K562 (cell line): ENCODE measurements around the gene CHST12. TPM values are rescaled to one million over a fixed set of nuclear protein-coding genes. Genes with fewer than 3 reads are reported as not detected.

Experiments
- CHD2 ChIP-seq: IDR thresholded peaks from 2 replicates; pipeline ENCODE4 v1.6.1; 2011; ENCODE audit warnings: low read depth, low read length
- PCBP1 ChIP-seq: fragments of 200-400 bp; formaldehyde crosslinking; IDR thresholded peaks from 2 replicates; pipeline ENCODE4 v1.6.1; 2018; ENCODE audit warnings: mild to moderate bottlenecking, low read depth, low read length; ENCODE audit not compliant: poor library complexity, severe bottlenecking
- RBBP5 ChIP-seq: fragments of 200-600 bp; sonication (generic); IDR thresholded peaks from 2 replicates; pipeline ENCODE4 v1.6.1; 2012; ENCODE audit warnings: borderline replicate concordance, mild to moderate bottlenecking, low read length, control low read depth, inconsistent platforms; ENCODE audit not compliant: insufficient read depth, poor library complexity, severe bottlenecking
- ZBTB40 ChIP-seq, 2 experiments: fragments of 450-650 bp in 1 of 2; sonication (generic) in 1 of 2; formaldehyde crosslinking in 1 of 2; IDR thresholded peaks; 2 replicates each; pipeline versions ENCODE4 v1.7.1 to v1.9.0; 2016 to 2022; ENCODE audit warnings: inconsistent platforms in 1 of 2, mild to moderate bottlenecking in 1 of 2, missing genetic modification reagents in 1 of 2
- ZBTB7A ChIP-seq: IDR thresholded peaks from 2 replicates; pipeline ENCODE4 v1.6.1; 2011; ENCODE audit warnings: low read depth, mild to moderate bottlenecking, low read length, moderate library complexity, borderline replicate concordance; ENCODE audit not compliant: control insufficient read depth
- polyA plus RNA-seq, 8 experiments: library from polyadenylated mRNA; depleted of rRNA in 4 of 8; stranded (reverse) in 5 of 8; unstranded in 3 of 8; fragments of >200 nt; fragmentation: Nextera tagmentation in 2 of 8; fragmentation: Illumina TruSeq in 1 of 8; extraction: Ambion mirVana in 2 of 8; extraction: Trizol in 1 of 8; gene quantifications; 2 replicates each; pipeline versions ENCODE4 v1.2.1 to v1.2.3, GENCODE V29; 2011 to 2014; ENCODE audit warnings: inconsistent platforms in 1 of 8, missing spikeins in 1 of 8
- total RNA-seq, 7 experiments: library from RNA; depleted of rRNA in 6 of 7; stranded (reverse); fragments of >200 nt in 6 of 7; fragmentation: Illumina TruSeq in 2 of 7; extraction: Trizol in 2 of 7; gene quantifications; 2 replicates each; pipeline versions ENCODE4 v1.2.1 to v1.2.3, GENCODE V29; 2011 to 2021; ENCODE audit warnings: low replicate concordance in 1 of 7
- TF ChIP-seq, protein P1 (sequence below), 2 experiments: IDR thresholded peaks; 2 replicates each; pipeline ENCODE4 v1.6.1; 2012; ENCODE audit warnings: improper control_type of control experiment in 2 of 2, low read depth in 2 of 2, low read length in 2 of 2, borderline replicate concordance in 1 of 2
- TF ChIP-seq, protein P2 (sequence below): sonication (generic); formaldehyde crosslinking; IDR thresholded peaks from 2 replicates; pipeline ENCODE4 v1.8.0; 2022; ENCODE audit warnings: mild to moderate bottlenecking, missing genetic modification reagents

The CHST12 gene
- total and polyA plus RNA-seq, 9 of the 15 experiments (the other 6 are each of a cell fraction or from before 2014, with no cell fraction given): 0.18 to 19.8 (median 3.6) TPM

GRCh38 chr7:2354939-2355704 is 48.3 kb upstream of the CHST12 start (continued):
- TF ChIP-seq, protein P1, sequence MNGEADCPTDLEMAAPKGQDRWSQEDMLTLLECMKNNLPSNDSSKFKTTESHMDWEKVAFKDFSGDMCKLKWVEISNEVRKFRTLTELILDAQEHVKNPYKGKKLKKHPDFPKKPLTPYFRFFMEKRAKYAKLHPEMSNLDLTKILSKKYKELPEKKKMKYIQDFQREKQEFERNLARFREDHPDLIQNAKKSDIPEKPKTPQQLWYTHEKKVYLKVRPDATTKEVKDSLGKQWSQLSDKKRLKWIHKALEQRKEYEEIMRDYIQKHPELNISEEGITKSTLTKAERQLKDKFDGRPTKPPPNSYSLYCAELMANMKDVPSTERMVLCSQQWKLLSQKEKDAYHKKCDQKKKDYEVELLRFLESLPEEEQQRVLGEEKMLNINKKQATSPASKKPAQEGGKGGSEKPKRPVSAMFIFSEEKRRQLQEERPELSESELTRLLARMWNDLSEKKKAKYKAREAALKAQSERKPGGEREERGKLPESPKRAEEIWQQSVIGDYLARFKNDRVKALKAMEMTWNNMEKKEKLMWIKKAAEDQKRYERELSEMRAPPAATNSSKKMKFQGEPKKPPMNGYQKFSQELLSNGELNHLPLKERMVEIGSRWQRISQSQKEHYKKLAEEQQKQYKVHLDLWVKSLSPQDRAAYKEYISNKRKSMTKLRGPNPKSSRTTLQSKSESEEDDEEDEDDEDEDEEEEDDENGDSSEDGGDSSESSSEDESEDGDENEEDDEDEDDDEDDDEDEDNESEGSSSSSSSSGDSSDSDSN (IDR thresholded peaks at IDR 0.05; ENCODE audit: borderline replicate concordance in 1 of 2, low read depth in 2 of 2, low read length in 2 of 2): no peak
- TF ChIP-seq RBBP5 (peak; percentile 87), PCBP1 (peak; percentile 12), ZBTB40 (IDR thresholded peaks at IDR 0.05) (peak; percentile 48; the same call in 1 of the 2 replicates), ZBTB40 (CRISPR knock-in tag; IDR thresholded peaks at IDR 0.05) (no peak), CHD2 (no peak), ZBTB7A (peak; percentile 28; the same call in 1 of the 2 replicates)
- TF ChIP-seq, protein P2, sequence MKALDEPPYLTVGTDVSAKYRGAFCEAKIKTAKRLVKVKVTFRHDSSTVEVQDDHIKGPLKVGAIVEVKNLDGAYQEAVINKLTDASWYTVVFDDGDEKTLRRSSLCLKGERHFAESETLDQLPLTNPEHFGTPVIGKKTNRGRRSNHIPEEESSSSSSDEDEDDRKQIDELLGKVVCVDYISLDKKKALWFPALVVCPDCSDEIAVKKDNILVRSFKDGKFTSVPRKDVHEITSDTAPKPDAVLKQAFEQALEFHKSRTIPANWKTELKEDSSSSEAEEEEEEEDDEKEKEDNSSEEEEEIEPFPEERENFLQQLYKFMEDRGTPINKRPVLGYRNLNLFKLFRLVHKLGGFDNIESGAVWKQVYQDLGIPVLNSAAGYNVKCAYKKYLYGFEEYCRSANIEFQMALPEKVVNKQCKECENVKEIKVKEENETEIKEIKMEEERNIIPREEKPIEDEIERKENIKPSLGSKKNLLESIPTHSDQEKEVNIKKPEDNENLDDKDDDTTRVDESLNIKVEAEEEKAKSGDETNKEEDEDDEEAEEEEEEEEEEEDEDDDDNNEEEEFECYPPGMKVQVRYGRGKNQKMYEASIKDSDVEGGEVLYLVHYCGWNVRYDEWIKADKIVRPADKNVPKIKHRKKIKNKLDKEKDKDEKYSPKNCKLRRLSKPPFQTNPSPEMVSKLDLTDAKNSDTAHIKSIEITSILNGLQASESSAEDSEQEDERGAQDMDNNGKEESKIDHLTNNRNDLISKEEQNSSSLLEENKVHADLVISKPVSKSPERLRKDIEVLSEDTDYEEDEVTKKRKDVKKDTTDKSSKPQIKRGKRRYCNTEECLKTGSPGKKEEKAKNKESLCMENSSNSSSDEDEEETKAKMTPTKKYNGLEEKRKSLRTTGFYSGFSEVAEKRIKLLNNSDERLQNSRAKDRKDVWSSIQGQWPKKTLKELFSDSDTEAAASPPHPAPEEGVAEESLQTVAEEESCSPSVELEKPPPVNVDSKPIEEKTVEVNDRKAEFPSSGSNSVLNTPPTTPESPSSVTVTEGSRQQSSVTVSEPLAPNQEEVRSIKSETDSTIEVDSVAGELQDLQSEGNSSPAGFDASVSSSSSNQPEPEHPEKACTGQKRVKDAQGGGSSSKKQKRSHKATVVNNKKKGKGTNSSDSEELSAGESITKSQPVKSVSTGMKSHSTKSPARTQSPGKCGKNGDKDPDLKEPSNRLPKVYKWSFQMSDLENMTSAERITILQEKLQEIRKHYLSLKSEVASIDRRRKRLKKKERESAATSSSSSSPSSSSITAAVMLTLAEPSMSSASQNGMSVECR: peak; percentile 54
